Measurements from ENCODE around the gene EGFLAM.

DNA sequence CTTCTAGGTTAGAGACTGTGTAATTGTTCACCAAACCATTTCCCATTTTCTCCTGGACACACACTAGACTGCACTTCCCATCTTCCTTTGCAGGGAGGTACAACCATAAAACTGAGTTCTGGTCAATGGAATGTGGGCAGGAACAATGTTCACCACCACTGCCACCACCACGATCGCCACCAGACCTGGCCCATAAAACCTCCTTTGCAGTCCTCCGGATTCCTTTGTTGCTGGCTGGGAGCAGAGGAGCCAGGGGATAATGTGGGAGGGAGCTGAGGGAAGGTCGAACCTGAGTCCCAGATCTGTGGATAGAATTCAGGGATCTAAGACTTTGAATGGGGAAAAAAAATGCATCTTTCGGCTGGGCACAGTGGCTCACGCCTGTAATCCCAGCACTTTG lies 29.4 kb upstream of the EGFLAM start:
- TF ChIP-seq, protein P1, sequence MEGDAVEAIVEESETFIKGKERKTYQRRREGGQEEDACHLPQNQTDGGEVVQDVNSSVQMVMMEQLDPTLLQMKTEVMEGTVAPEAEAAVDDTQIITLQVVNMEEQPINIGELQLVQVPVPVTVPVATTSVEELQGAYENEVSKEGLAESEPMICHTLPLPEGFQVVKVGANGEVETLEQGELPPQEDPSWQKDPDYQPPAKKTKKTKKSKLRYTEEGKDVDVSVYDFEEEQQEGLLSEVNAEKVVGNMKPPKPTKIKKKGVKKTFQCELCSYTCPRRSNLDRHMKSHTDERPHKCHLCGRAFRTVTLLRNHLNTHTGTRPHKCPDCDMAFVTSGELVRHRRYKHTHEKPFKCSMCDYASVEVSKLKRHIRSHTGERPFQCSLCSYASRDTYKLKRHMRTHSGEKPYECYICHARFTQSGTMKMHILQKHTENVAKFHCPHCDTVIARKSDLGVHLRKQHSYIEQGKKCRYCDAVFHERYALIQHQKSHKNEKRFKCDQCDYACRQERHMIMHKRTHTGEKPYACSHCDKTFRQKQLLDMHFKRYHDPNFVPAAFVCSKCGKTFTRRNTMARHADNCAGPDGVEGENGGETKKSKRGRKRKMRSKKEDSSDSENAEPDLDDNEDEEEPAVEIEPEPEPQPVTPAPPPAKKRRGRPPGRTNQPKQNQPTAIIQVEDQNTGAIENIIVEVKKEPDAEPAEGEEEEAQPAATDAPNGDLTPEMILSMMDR (IDR thresholded peaks at IDR 0.05; ENCODE audit: low read length): no peak
- TF ChIP-seq EZH2 (IDR thresholded peaks at IDR 0.05; ENCODE audit: borderline replicate concordance, low read length): no peak

Measured in OCI-LY1 (cell line).